H1 (cell line): ENCODE measurements around the gene PMEPA1. TPM values are rescaled to one million over a fixed set of nuclear protein-coding genes. Genes with fewer than 3 reads are reported as not detected.

Experiments used
- CTCF ChIA-PET: fragments of 300-600 bp; sonication (Branson Sonifier 250); formaldehyde crosslinking; loops from one replicate; lab custom pipeline; 2021; ENCODE audit not compliant: partially characterized antibody; lab: Charles Lee
- POLR2A ChIA-PET: fragments of 300-600 bp; sonication (Branson Sonifier 250); formaldehyde crosslinking; loops from one replicate; lab custom pipeline; 2021; ENCODE audit warnings: inconsistent platforms; ENCODE audit not compliant: partially characterized antibody; lab: Charles Lee
- DNase-seq, 2 experiments: peaks; one replicate each; pipeline versions ENCODE4 v3.0.0 to v3.0.0-alpha.2; 2010 to 2022; ENCODE audit warnings: low spot score in 2 of 2, low read depth in 1 of 2, mixed read lengths in 1 of 2
- FAIRE-seq: peaks from 2 replicates; lab custom pipeline; 2011; peaks lifted over from hg19 to GRCh38; lab: Jason Lieb, UNC
- H2AFZ ChIP-seq: 2 replicates; pipeline ENCODE4 v1.8.1; 2012; ENCODE audit warnings: low read length, inconsistent platforms
- H2AK5ac ChIP-seq: 2 replicates; pipeline ENCODE4 v1.6.1; 2013; ENCODE audit warnings: low read depth, low read length
- H2BK120ac ChIP-seq: replicated peaks from 2 replicates; pipeline ENCODE3; 2013; ENCODE audit warnings: low read depth, low read length, inconsistent platforms
- H2BK12ac ChIP-seq: 2 replicates; pipeline ENCODE4 v1.6.1; 2013; ENCODE audit warnings: low read depth, low read length
- H2BK15ac ChIP-seq: 2 replicates; pipeline ENCODE4 v1.6.1; 2013; ENCODE audit warnings: low read length
- H2BK20ac ChIP-seq: 2 replicates; pipeline ENCODE4 v1.6.1; 2013; ENCODE audit warnings: low read length
- H2BK5ac ChIP-seq: 2 replicates; pipeline ENCODE4 v1.6.1; 2013; ENCODE audit warnings: low read depth, low read length
- H3K14ac ChIP-seq: 2 replicates; pipeline ENCODE4 v1.6.1; 2013; ENCODE audit warnings: inconsistent platforms; ENCODE audit not compliant: insufficient read length
- H3K18ac ChIP-seq: 2 replicates; pipeline ENCODE4 v1.6.1; 2013; ENCODE audit warnings: low read length; ENCODE audit errors: extremely low read depth
- H3K23ac ChIP-seq: 2 replicates; pipeline ENCODE4 v1.6.1; 2013; ENCODE audit warnings: inconsistent platforms; ENCODE audit not compliant: insufficient read length
- H3K23me2 ChIP-seq: 2 replicates; pipeline ENCODE4 v1.6.1; 2013; ENCODE audit warnings: low read depth, low read length
- H3K27ac ChIP-seq: 2 replicates; pipeline ENCODE4 v1.6.1; 2011; ENCODE audit warnings: low read depth, low read length, inconsistent platforms
- H3K27me3 ChIP-seq, 4 experiments: replicated peaks in 1 of 4; 1 replicate in 1 of 4; 2 replicates in 3 of 4; pipeline versions ENCODE4 v1.6.1 to v1.8.1; 2011 to 2013; ENCODE audit warnings: low read length in 3 of 4, mild to moderate bottlenecking in 3 of 4, inconsistent platforms in 2 of 4, mixed read lengths in 2 of 4, moderate library complexity in 1 of 4; ENCODE audit not compliant: control insufficient read depth in 3 of 4, insufficient read depth in 3 of 4; ENCODE audit errors: extremely low read depth in 1 of 4
- H3K36me3 ChIP-seq, 4 experiments: 2 replicates each; pipeline versions ENCODE4 v1.6.1 to v1.8.1; 2011 to 2013; ENCODE audit warnings: mild to moderate bottlenecking in 4 of 4, low read length in 3 of 4, moderate library complexity in 2 of 4, control low read depth in 1 of 4, inconsistent platforms in 1 of 4; ENCODE audit not compliant: insufficient read depth in 4 of 4, control insufficient read depth in 2 of 4
- H3K4ac ChIP-seq: replicated peaks from 2 replicates; pipeline ENCODE3; 2013; ENCODE audit warnings: low read length, low read depth, mixed read lengths, inconsistent platforms; ENCODE audit not compliant: insufficient read length
- H3K4me1 ChIP-seq, 4 experiments: replicated peaks in 1 of 4; 1 replicate in 1 of 4; 2 replicates in 3 of 4; pipeline versions ENCODE4 v1.6.1 to v1.8.1; 2011 to 2013; ENCODE audit warnings: low read length in 3 of 4, inconsistent platforms in 2 of 4, mixed read lengths in 1 of 4; ENCODE audit not compliant: insufficient read depth in 4 of 4, control insufficient read depth in 3 of 4
- H3K4me2 ChIP-seq, 2 experiments: 2 replicates each; pipeline versions ENCODE4 v1.6.1 to v1.8.1; 2011 to 2013; ENCODE audit warnings: low read depth in 2 of 2, low read length in 2 of 2, control low read depth in 1 of 2, inconsistent platforms in 1 of 2, mild to moderate bottlenecking in 1 of 2; ENCODE audit not compliant: insufficient read depth in 1 of 2
- H3K4me3 ChIP-seq, 4 experiments: fragments of 200-600, 300-600 bp in 1 of 4; sonication (generic), shearing (Covaris generic), sonication (Bioruptor Twin) in 1 of 4; 2 replicates each; pipeline versions ENCODE4 v1.5.1 to v1.8.1; 2011 to 2016; ENCODE audit warnings: low read length in 4 of 4, low read depth in 3 of 4, control low read depth in 2 of 4, inconsistent platforms in 2 of 4, mild to moderate bottlenecking in 2 of 4, mixed read lengths in 1 of 4, moderate library complexity in 1 of 4; ENCODE audit not compliant: insufficient read depth in 2 of 4; ENCODE audit errors: extremely low read depth in 1 of 4
- H3K56ac ChIP-seq: replicated peaks from 2 replicates; pipeline ENCODE3; 2013; ENCODE audit warnings: low read depth, mild to moderate bottlenecking, mixed read lengths, low read length, inconsistent platforms; ENCODE audit not compliant: insufficient read length
- H3K79me1 ChIP-seq: 2 replicates; pipeline ENCODE4 v1.6.1; 2013; ENCODE audit warnings: low read depth, low read length, control low read depth
- H3K79me2 ChIP-seq, 2 experiments: 2 replicates each; pipeline versions ENCODE4 v1.6.1 to v1.8.1; 2012 to 2013; ENCODE audit warnings: low read length in 2 of 2, mild to moderate bottlenecking in 2 of 2, inconsistent platforms in 1 of 2; ENCODE audit not compliant: insufficient read depth in 2 of 2, control insufficient read depth in 1 of 2
- H3K9ac ChIP-seq, 4 experiments: replicated peaks in 1 of 4; 1 replicate in 1 of 4; 2 replicates in 3 of 4; pipeline versions ENCODE4 v1.6.1 to v1.8.1; 2011 to 2013; ENCODE audit warnings: low read depth in 3 of 4, low read length in 3 of 4, control low read depth in 2 of 4, mild to moderate bottlenecking in 2 of 4, moderate library complexity in 2 of 4, inconsistent platforms in 1 of 4; ENCODE audit errors: extremely low read depth in 1 of 4
- H3K9me3 ChIP-seq, 2 experiments: 2 replicates each; pipeline versions ENCODE4 v1.6.1 to v1.8.1; 2012 to 2013; ENCODE audit warnings: mild to moderate bottlenecking in 2 of 2, moderate library complexity in 2 of 2, control low read depth in 1 of 2, inconsistent platforms in 1 of 2, low read depth in 1 of 2, low read length in 1 of 2, mixed read lengths in 1 of 2; ENCODE audit not compliant: insufficient read depth in 2 of 2
- H4K20me1 ChIP-seq, 2 experiments: replicated peaks in 1 of 2; 2 replicates each; pipeline versions ENCODE3 to v1.8.1; 2011 to 2013; ENCODE audit warnings: inconsistent platforms in 2 of 2, low read length in 2 of 2, mild to moderate bottlenecking in 1 of 2; ENCODE audit not compliant: insufficient read depth in 2 of 2, control insufficient read depth in 1 of 2
- H4K5ac ChIP-seq: 2 replicates; pipeline ENCODE4 v1.6.1; 2013; ENCODE audit warnings: low read length, low read depth, mixed read lengths, inconsistent platforms; ENCODE audit not compliant: insufficient read length
- H4K8ac ChIP-seq: 2 replicates; pipeline ENCODE4 v1.8.0; 2013; ENCODE audit warnings: mild to moderate bottlenecking, moderate library complexity, low read length, inconsistent platforms; ENCODE audit not compliant: insufficient read depth; ENCODE audit errors: extremely low read depth
- H4K91ac ChIP-seq: replicated peaks from 2 replicates; pipeline ENCODE3; 2013; ENCODE audit warnings: low read length, mixed read lengths, inconsistent platforms; ENCODE audit not compliant: insufficient read length
- ASH2L ChIP-seq: fragments of 200-600, 300-600 bp; sonication (generic); IDR thresholded peaks from one replicate; pipeline ENCODE4 v1.7.1; 2017; ENCODE audit warnings: low read length
- BRCA1 ChIP-seq: IDR thresholded peaks from 2 replicates; pipeline ENCODE4 v1.6.1; 2012; ENCODE audit warnings: low read depth, low read length, improper control_type of control experiment
- CHD1 ChIP-seq: IDR thresholded peaks from 2 replicates; pipeline ENCODE4 v1.6.1; 2012; ENCODE audit warnings: low read depth, low read length, improper control_type of control experiment
- E2F6 ChIP-seq: IDR thresholded peaks from 2 replicates; pipeline ENCODE4 v1.6.1; 2012; ENCODE audit warnings: inconsistent platforms
- EP300 ChIP-seq, 2 experiments: IDR thresholded peaks; 1 replicate in 1 of 2; 2 replicates in 1 of 2; pipeline ENCODE4 v1.6.1; 2011 to 2012; ENCODE audit warnings: low read depth in 2 of 2, low read length in 2 of 2, mild to moderate bottlenecking in 2 of 2, borderline replicate concordance in 1 of 2, inconsistent platforms in 1 of 2, moderate library complexity in 1 of 2
- HDAC6 ChIP-seq: IDR thresholded peaks from one replicate; pipeline ENCODE4 v1.7.1; 2012; ENCODE audit warnings: low read depth, mild to moderate bottlenecking, inconsistent platforms, low read length, moderate library complexity
- JUN ChIP-seq: IDR thresholded peaks from 2 replicates; pipeline ENCODE4 v1.6.1; 2011; ENCODE audit warnings: low read depth, mild to moderate bottlenecking, improper control_type of control experiment, low read length
- NRF1 ChIP-seq: IDR thresholded peaks from 2 replicates; pipeline ENCODE4 v1.6.1; 2011; ENCODE audit warnings: mild to moderate bottlenecking, low read depth, low read length, improper control_type of control experiment
- POLR2A ChIP-seq, 2 experiments: IDR thresholded peaks; 1 replicate in 1 of 2; 2 replicates in 1 of 2; pipeline ENCODE4 v1.6.1; 2011; ENCODE audit warnings: low read depth in 2 of 2, low read length in 2 of 2, mild to moderate bottlenecking in 2 of 2; ENCODE audit errors: control extremely low read depth in 1 of 2
- POLR2AphosphoS5 ChIP-seq: IDR thresholded peaks from 2 replicates; pipeline ENCODE4 v1.6.1; 2011; ENCODE audit warnings: low read depth, low read length
- RXRA ChIP-seq: IDR thresholded peaks from 2 replicates; pipeline ENCODE4 v1.6.1; 2011; ENCODE audit warnings: low read depth, mild to moderate bottlenecking, low read length, moderate library complexity; ENCODE audit not compliant: insufficient read depth
- TBP ChIP-seq: IDR thresholded peaks from 2 replicates; pipeline ENCODE4 v1.6.1; 2011; ENCODE audit warnings: low read depth, low read length, improper control_type of control experiment
- WGBS, 2 experiments: shearing (Covaris generic) in 1 of 2; methylation state at CpG; one replicate each; pipeline versions ENCODE4 v1.1.6 to v1.1.7; 2013 to 2015; ENCODE audit warnings: low lambda C conversion rate in 2 of 2, mixed read lengths in 2 of 2, inconsistent platforms in 1 of 2, low coverage in 1 of 2, missing lambda C conversion rate in 1 of 2; ENCODE audit not compliant: insufficient replicate concordance in 2 of 2, insufficient coverage in 1 of 2, insufficient read length in 1 of 2; ENCODE audit errors: extremely low coverage in 1 of 2, missing lambda C conversion rate in 1 of 2; 5-methylcytosine and 5-hydroxymethylcytosine counted together
- polyA plus RNA-seq, 7 experiments: library from polyadenylated mRNA; depleted of rRNA in 3 of 7; stranded (reverse) in 5 of 7; unstranded in 2 of 7; fragments of >200 nt in 5 of 7; fragments of 200-250 nt in 2 of 7; gene quantifications; 1 replicate in 5 of 7; 2 replicates in 1 of 7; 4 replicates in 1 of 7; pipeline versions ENCODE4 v1.2.1 to v1.2.3, GENCODE V29; 2011 to 2013; ENCODE audit warnings: missing spikeins in 2 of 7, mixed read lengths in 2 of 7
- total RNA-seq: library from RNA; stranded (reverse); fragmentation: NEBNext Ultra II Directional; extraction: Animal tissue kit (Norgen Biotek cat#: 25700); gene quantifications from 2 replicates; pipeline ENCODE4 v1.2.1, GENCODE V29; 2021

PMEPA1 gene
- total and polyA plus RNA-seq, 2 of the 8 experiments (the other 6 are each of a cell fraction or from before 2014, with no cell fraction given), result 12.7 to 20.5 TPM

GRCh38 chr20:57712851-57713504 lies 3.2 kb upstream of the PMEPA1 start:
- Histone ChIP-seq H3K4me2 (no peak overlapping the region), H3K23me2 (peaks cover 9% of the 10 kb centered on the region), H2BK120ac (no peak overlapping the region), H3K4me3 (no peak overlapping the region), H3K79me2 (peaks cover 6 to 10% of the 10 kb centered on the region in 2 experiments), H3K9ac (no peak overlapping the region), H2BK20ac (no peak overlapping the region), H4K8ac (no peak overlapping the region), H2BK12ac (0 out of 2 replicates have a peak overlapping the region, but pooled peaks have one; percentile 23), H3K27me3 (peaks cover 0 to 21% (median 12%) of the 10 kb centered on the region in 4 experiments; a peak in 5 of 7 replicates), H3K4ac (no peak overlapping the region), H3K79me1 (no peaks in the 10 kb centered on the region), H3K23ac (no peak overlapping the region), H2BK15ac (no peak overlapping the region), H4K20me1 (peaks cover 9 to 10% of the 10 kb centered on the region in 2 experiments), H2BK5ac (no peak overlapping the region), H3K9me3 (no peaks in the 10 kb centered on the region), H3K27ac (no peak overlapping the region), H2AFZ (no peak overlapping the region), H3K4me1 (peaks cover 0 to 10% (median 9%) of the 10 kb centered on the region in 4 experiments; a peak in 5 of 7 replicates), H2AK5ac (no peak overlapping the region), H3K56ac (no peak overlapping the region), H3K36me3 (no peaks in the 10 kb centered on the region), H4K91ac (peak overlapping the region; percentile 65), H3K14ac (no peak overlapping the region), H4K5ac (no peak overlapping the region), H3K18ac (no peak overlapping the region)
- ChIA-PET CTCF (interaction anchor here (0.9 to 2.2 kb wide), 3 partner anchors 11 to 339 kb away, joined by 3 to 6 read pairs (median 5); no protein-coding TSS in a partner anchor), POLR2A (interaction anchor here (0.7 kb wide), 1 partner anchor 48 kb away, joined by 6 read pairs; no protein-coding TSS in a partner anchor)
- FAIRE-seq (no peak), DNase-seq (no peak)
- 83% methylated on average over 5 of the region's 5 CpGs; no CpG with 5 or more reads in 1 of the 2 experiments for WGBS, 2 experiments
- no peak for TF ChIP-seq ASH2L
- TF ChIP-seq E2F6, result no peak
- TF ChIP-seq JUN, result no peak
- TF ChIP-seq POLR2A (IDR thresholded peaks at IDR 0.05; ENCODE audit: control extremely low read depth in 1 of 2, low read depth in 2 of 2, low read length in 2 of 2), result no peak
- no peak for TF ChIP-seq BRCA1
- TF ChIP-seq EP300 (IDR thresholded peaks at IDR 0.05; ENCODE audit: borderline replicate concordance in 1 of 2, low read depth in 2 of 2, low read length in 2 of 2), result no peak
- no peak for TF ChIP-seq NRF1
- no peak for TF ChIP-seq HDAC6
- TF ChIP-seq RXRA, result no peak
- no peak for TF ChIP-seq TBP
- TF ChIP-seq CHD1, result no peak
- no peak for TF ChIP-seq POLR2AphosphoS5
